Pons (tissue), 1 donor: ENCODE data around the gene IQCH.

Experiments used
- DNase-seq: peaks from one replicate; pipeline ENCODE4 v3.0.0-alpha.2; 2016; ENCODE audit warnings: low spot score

The IQCH gene

DNA sequence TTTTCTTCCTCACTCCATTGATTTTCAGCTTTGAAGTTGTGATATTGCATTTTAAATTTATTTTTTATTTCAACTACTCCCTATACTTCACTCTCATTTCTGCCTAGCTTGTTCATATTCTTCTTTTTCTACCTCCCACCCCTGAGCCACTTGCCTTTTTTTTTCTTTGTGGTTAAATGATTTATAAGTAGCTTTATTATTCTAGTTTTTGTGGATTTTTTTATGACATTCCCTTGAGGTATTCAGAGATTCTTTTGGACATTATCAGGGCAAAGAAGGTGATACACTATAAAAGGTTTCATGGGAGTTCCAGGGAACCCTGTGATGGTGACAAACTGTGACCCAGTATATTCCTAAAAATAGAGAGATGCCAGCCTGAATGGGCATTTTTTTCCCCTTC lies 269.6 kb downstream of the IQCH start:
- DNase-seq = no peak

DNA sequence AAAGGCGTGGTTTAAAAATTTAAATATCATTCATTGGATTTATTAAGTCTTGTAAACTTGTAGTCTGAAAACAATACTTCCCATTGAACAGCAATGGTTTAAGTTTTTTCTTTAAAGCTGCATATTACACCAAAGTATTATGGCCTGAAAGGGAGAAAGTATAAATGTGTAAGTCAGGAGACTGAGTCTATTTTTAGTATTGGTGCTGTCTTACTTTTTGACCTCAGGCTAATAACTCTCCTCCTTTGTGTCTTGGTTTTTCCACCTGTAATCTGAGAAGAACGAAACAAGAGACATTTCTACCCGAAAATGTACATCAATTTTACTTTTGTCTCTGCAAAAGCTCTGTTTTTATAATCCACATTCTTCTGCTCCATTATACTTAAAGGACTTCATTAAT lies 273.9 kb downstream of the IQCH start:
- no peak for DNase-seq

DNA sequence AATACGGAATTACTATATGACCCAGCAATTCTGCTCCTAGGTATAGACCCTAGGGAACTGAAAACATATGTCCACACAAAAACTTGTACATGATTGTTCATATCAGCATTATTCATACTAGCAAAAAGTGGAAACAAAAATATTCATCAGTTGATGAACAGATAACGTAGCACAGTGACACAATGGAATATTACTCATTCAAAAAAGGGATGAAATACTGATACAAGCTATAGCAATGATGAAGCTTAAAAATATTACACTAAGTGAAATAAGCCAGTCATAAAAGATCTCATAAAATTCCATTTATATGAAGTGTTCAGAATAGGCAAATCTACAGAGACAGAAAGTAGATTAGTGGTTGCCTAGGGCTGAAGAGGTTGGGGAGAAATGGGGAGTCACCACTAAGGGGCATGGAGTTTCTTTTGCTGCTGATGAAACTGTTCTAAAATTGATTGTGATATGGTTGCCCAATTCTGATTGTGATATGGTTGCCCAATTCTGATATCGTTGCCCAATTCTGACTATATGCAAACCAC lies 276.9 kb downstream of the IQCH start:
- DNase-seq = no peak

DNA sequence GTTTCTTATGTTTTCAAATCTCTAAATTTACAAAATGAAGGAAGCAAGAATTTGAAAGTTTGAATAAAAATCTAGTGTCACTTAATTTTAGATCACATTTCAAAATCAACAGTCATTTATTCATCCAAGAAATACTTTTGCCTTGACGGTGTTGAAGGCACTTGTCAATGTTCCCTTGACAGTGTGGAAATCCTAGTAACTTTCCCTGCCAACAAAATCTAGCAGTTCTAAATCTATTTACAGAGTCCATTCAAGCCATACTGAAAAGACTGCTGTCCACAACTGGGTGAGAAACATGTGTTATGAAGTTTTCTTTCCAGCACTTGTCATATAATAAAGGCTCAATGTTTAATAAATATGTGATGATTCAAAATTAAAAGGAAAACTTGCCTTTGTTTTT lies 279.3 kb downstream of the IQCH start:
- DNase-seq = no peak

DNA sequence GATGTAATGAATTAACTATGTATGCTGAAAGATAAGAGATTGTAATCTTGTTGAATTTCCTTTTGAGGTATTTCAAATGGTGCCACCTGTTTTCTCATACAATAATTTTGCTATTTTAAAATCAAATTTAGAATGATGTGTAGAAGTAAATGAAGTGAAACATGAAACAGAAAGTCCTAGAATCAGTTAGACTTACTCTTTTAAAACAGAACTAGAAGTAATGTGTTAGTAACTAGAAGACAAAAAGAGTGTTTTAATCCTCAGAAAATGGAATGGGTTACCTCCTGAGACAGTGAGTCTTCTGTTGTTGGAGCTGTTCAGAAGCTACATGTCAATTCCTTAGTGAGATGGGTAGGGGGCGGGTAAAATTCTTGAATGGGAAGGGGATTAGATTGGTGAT lies 279.8 kb downstream of the IQCH start:
- DNase-seq = no peak

DNA sequence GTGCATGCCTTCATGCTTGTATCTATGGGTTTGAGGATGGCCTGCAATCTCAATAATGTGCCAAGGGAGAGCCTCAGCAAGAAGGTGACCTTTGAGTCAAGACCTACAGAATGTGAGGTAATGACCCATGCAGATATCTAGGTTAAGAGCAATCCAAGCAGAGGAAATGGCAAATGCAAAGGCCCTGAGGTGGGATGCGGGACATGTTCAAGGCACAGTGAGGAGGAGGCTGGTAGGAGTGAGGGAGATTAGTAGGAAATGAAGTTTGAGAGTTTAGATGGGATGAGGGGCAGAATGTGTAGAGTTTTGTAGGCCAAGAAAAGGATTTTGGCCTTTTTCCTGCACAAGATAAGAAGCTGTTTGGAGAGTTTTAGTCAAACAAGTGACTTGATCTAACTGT lies 283.2 kb downstream of the IQCH start:
- DNase-seq = no peak

DNA sequence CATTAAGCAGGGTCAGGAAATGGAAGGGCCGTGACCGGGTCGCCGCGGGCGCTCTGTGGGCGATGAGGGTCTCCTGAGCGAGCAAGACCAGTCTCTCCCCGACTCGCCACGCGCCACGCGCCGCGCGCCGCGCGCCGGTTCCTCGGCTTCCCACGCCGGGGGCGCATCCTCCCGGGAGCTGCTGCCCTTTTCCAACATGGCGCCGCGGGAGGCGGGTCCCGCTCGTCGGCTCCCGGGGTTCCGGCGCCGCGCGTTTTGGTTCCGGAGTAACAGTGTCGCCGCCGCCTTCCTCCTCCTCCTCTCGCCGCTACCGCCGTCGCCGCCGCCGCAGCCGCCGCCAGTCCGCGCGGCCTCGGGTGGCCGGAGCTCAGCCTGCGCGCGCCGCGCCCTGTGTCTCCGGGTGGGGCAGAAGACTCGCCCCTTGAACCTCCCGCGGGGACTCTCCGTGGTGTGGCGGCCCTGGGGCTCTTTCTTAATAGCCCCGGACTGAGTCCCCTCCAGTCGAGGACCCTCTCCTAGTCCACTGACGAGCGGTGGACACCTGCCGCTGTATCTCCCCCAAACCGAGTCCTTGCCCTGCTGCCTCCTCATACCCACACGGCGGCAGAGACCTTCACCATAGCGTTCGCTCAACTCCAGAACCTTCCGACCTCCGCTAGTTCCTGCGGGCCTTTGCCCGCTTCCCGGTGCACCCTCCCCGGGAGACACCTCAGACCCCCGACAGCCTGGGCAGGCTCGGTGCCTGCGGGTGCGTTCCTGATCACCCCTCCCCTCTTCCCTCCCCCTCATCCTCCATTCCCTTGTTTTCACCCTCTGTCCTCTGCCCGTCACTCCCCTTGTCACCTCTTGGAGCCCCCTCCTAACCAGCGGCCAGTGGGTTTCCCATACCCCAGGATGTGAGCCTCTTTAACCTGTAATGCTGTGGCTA lies 288.1 kb downstream of the IQCH start, which contains the start of gene MAP2K5:
Gene MAP2K5, plus strand, starts transcription at position 284 of the 928 bp plus-strand sequence. Its CDS starts 633 bp downstream, at position 917.
- DNase-seq = peak; percentile 68

DNA sequence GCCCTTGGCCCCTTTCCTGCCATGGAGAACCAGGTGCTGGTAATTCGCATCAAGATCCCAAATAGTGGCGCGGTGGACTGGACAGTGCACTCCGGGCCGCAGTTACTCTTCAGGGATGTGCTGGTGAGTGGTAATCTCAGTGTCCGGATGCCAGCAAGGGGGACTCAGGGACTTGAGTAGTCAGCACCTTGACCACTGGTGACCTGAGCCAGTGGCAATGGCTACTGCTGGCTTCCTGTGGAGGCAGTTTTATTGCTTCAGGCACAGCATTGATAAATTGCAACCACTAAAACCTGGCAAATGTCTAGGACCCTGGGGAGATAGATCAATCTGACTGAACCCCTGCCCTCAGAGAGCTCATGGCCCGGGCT lies 288.7 kb downstream of the IQCH start:
- no peak for DNase-seq

DNA sequence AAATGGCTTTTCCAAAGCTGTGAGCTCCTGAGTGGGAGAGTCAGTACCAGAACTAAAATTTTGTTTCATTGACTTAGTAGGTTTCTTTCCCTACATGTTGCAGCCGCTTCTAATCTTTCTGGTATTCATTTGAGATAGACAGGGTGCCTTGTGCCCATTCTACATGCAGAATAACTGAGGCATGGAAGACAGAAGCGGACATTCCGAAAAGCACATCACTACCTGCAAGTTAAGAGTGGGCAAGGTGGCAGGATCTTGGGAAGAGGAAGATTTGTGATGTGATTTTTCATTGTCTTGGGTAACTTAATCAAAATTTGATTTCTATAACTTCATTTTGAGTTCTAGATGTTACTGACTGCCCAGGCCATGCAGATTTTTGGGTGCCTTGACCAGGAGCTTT lies 289.9 kb downstream of the IQCH start:
- DNase-seq = no peak

DNA sequence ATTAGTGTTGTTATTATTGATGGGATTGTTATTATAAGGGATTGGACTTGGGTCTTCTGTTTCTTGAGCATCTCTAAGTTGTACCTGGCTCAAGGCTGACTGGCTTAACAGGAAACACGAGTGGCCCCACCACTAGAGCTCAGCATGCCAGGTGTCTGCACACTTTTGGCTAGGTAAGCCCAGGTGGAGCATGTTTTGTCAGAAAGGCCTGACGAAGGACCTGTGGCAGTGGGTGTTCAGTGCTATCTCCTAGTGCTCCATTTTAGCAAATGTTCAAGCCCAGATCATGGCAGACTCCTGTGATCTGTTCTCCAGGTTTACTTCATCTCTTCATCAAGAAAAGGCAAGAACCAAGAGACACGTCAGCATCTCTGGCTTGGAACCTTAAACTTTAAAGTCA lies 291.3 kb downstream of the IQCH start:
- DNase-seq = no peak

DNA sequence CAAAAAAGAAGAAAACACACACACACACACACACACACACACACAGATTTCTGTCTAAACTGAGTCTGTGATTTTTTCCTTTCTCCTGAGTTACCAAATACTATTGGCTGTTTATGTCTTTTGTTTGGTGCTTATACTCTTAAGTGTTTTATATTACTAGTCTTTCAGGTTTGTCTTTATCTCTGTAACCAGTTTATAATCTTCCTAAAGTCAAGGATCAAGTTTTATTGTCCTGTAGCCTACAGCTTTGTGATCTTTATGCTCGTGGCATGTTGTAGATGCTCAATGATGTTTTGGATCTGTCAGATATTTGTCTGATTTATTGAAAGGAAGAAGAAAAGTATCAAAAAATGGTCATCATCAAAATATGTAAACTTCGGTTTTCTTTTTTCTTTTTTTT lies 292.5 kb downstream of the IQCH start:
- DNase-seq = no peak

DNA sequence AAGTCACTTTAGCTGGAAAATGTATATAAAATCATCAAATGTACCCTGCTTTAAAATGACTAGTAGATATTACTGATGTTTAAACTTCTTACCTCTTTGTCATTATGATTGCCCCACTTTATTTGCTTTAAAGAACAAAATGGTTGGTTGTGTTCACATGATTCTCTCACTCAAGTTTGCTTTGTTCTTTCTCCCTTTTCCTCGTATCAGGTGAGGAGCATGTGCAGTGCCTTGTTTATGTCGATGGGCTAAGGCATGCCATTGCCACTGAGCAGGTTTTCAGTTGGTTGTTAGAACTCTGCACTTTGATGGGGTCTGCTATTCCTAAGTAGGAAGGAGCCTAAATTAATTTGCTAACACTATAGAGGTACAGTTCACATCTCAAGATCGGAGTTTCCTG lies 293.2 kb downstream of the IQCH start:
- DNase-seq = no peak

DNA sequence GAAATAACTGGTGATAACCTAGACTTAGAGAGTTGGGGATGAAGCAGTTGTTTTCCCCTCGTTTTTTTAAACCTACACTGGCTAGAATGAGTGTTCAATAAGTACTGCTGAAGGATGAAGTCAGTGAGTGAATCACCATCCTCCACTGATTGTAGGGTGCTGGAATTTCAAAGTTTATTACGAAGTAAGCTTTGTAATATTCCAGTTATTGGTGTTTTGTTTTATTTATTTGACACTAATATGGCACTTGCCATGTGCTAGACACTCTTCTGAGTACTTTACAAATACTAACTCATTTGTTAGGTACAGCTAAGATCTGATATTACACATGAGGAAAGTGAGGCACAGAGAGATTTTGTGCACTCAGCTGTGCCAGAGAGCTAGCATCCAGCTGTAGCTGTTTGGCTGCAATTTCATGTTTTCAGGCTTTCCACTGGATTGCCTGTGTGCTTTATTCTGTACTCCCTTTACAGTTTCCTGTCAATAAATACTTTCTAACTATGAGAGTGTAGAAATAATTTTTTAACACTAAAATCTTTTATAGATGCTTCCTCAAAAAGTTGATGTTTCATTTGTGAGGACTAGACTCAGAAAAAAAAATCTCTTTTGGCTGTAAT lies 293.8 kb downstream of the IQCH start:
- DNase-seq = peak; percentile 42

DNA sequence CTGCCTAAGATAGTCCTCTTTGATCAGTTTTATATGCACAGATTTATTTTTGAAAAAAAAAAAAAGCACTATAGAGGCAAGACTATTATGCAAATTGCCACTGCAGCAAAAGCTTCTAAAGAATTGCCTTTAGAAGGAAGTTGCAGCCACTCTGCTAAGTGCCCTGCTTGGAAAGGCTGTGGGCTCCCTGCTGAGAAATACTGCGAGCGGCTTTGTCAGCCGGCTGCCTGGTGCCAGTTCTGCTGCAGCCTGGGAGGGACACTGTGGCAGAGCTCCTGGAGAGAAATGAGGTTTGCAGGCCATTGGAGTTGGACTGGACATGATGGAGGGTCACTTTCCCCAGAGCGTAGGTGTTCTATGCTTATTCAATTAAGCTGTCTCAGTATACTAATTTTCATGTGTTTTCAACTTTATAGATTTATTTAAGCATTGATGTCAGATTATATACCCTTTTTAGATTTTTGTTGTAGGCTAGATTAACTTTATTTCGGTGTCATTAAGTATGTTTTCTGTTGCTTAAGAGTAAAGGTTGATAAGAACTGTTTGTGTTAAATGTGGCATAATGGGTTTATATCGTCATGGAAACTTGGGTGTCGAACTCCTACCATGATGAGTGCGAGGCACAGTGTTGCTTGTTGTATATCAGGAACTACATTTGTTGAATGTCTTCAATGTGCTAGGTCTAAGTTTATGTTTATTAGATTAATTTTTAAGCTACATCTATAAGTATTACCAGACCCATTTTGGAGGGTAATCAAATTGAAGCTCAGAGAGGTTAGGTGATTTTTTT lies 294.5 kb downstream of the IQCH start:
- peak; percentile 66 for DNase-seq

DNA sequence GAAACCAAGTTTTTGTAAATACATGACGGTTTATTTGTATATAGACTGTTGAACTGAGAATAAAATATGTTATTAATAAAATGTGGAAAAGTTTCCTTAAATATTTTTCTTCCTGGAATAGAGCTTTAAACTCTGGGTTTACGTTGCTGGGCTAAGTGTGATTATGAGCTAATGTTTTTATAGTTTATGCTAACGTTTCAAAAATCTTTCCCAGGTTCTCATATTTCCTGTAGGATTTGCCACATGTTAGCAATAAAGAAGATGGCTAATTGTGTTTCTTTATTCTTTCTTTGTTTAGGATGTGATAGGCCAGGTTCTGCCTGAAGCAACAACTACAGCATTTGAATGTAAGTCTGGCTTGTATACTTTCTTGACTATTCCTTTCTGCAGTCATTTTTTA lies 295.1 kb downstream of the IQCH start:
- no peak for DNase-seq

DNA sequence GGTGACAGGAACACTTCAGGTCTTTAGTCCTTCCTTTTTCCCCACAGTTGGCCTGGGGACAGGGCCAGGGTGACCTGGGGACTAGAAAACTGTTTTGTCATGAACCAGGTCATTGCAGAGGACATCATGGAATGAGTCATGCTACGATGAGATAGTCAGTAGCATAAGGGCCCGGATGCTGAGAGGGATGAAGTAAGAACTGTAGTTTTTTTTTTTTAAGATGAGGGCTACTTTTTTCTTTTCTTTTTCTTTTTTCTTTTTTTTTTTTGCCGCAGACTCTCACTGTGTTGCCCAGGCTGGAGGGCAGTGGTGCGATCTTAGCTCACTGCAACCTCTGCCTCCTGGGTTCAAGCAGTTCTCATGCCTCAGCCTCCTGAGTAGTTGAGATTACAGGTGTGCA lies 295.9 kb downstream of the IQCH start:
- no peak for DNase-seq

DNA sequence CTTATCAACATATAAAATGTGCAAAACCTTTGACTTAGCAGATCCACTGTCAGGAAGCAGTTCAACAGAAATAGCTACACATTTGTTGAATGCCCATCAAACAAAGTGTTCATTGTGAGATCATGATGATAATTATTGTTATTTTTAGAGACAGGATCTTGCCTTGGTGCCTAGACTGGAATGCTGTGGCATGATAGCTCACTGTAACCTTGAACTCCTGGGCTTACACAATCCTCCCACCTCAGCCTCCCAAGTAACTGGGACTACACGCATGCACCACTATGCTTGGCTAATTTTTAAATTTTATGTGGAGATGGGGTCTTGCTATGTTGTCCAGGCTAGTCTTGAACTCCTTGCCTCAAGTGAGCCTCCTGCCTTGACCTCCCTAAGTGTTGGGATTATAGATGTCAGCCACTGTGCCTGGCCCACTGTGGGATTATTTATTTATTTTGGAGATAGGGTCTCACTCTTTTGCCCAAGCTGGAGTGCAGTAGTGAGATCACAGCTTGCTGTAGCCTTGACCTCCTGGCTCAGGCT lies 296.7 kb downstream of the IQCH start:
- no peak for DNase-seq
